Measurements from ENCODE around the gene DEFB113. TPM values are rescaled to one million over a fixed set of nuclear protein-coding genes. Genes with fewer than 3 reads are reported as not detected.

Gene DEFB113
- total RNA-seq, 1 experiment from 2014 or later, result not detected

DNA sequence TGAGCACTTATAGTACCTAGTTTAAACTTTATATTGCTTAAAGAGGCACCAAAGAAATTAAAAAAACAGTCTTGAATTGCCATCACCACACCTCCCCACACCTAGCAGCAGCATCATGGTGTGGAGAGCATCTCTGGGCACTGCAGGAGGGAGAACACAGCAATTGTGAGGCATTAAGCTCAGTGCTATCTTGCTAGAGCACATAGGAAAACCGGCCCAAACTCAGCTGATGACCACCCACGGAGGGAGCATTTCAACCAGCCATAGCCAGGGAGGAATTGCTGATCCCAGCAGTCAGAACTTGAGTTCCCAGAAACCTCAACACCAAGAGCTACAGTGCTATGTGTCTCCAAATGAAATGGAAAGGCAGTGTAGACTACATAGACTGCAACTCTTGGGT lies 19.5 kb upstream of the DEFB113 start:
- no peak for DNase-seq (ENCODE audit: low read depth, low spot score)
- Histone ChIP-seq H3K27me3 (ENCODE audit: insufficient read depth, low read length) (no peaks in the 10 kb centered on the region), H3K79me2 (ENCODE audit: insufficient read depth, low read length) (no peaks in the 10 kb centered on the region), H3K4me2 (ENCODE audit: low read length) (no peak overlapping the region), H3K4me3 (replicated peaks in 1 of 2; ENCODE audit: low read depth in 1 of 2, low read length in 2 of 2) (no peak overlapping the region), H3K9me2 (ENCODE audit: insufficient read depth) (no peaks in the 10 kb centered on the region), H3K4me1 (ENCODE audit: control insufficient read depth in 1 of 2, insufficient read depth in 2 of 2, low read length in 2 of 2) (no peaks in the 10 kb centered on the region), H3K9me3 (ENCODE audit: control insufficient read depth in 1 of 2, insufficient read depth in 1 of 2, low read depth in 1 of 2, low read length in 2 of 2) (no peaks in the 10 kb centered on the region), H3K9ac (ENCODE audit: low read length) (no peak overlapping the region), H4K20me1 (ENCODE audit: insufficient read depth) (no peaks in the 10 kb centered on the region), H3K27ac (ENCODE audit: low read depth, low read length) (no peak overlapping the region), H2AFZ (ENCODE audit: low read depth, low read length, poor library complexity, severe bottlenecking) (no peak overlapping the region), H3K36me3 (ENCODE audit: control insufficient read depth in 1 of 2, insufficient read depth in 2 of 2, low read length in 2 of 2) (no peaks in the 10 kb centered on the region)
- no peak for TF ChIP-seq EZH2 (IDR thresholded peaks at IDR 0.05)
- ATAC-seq, result no peak
- RAD21 ChIA-PET (ENCODE audit: low non-redundant PET in 1 of 2, low total read pairs in 2 of 2, uncharacterized antibody in 2 of 2, unreplicated experiment in 2 of 2), result no interaction called here
- POLR2A ChIA-PET, result no interaction called here
- no TSS peak for BruUV-seq (replicated peaks)
- intact Hi-C loops (cut with micrococcal nuclease), result no loop called here
- CTCF ChIA-PET, result no interaction called here

DNA sequence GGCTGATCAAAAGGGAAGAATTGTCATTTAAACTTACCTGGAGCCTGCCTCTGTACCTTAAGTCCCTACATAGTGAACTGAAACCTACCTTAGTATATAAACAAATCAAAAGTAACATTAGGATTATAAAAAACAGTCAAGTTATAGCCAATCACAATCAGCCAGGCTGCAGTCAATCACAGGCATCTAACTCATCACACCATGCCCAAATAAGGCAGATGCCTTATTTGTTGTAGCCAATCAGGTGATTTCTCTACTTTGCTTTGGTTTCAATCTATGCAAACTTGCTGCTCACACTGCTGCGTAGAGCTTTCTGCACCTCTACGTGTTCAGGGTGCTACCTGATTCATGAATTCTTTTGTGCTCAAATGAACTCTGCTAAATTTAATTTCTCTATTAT lies 18.3 kb upstream of the DEFB113 start:
- Histone ChIP-seq H2AFZ (ENCODE audit: low read depth, low read length, poor library complexity, severe bottlenecking) (no peak overlapping the region), H3K27me3 (ENCODE audit: insufficient read depth, low read length) (no peaks in the 10 kb centered on the region), H3K4me1 (ENCODE audit: control insufficient read depth in 1 of 2, insufficient read depth in 2 of 2, low read length in 2 of 2) (no peaks in the 10 kb centered on the region), H3K9me2 (ENCODE audit: insufficient read depth) (no peaks in the 10 kb centered on the region), H3K4me2 (ENCODE audit: low read length) (no peak overlapping the region), H3K79me2 (ENCODE audit: insufficient read depth, low read length) (no peaks in the 10 kb centered on the region), H3K27ac (ENCODE audit: low read depth, low read length) (no peak overlapping the region), H3K36me3 (ENCODE audit: control insufficient read depth in 1 of 2, insufficient read depth in 2 of 2, low read length in 2 of 2) (no peaks in the 10 kb centered on the region), H3K9ac (ENCODE audit: low read length) (no peak overlapping the region), H4K20me1 (ENCODE audit: insufficient read depth) (no peaks in the 10 kb centered on the region), H3K4me3 (replicated peaks in 1 of 2; ENCODE audit: low read depth in 1 of 2, low read length in 2 of 2) (no peak overlapping the region), H3K9me3 (ENCODE audit: control insufficient read depth in 1 of 2, insufficient read depth in 1 of 2, low read depth in 1 of 2, low read length in 2 of 2) (no peaks in the 10 kb centered on the region)
- RAD21 ChIA-PET (ENCODE audit: low non-redundant PET in 1 of 2, low total read pairs in 2 of 2, uncharacterized antibody in 2 of 2, unreplicated experiment in 2 of 2), result no interaction called here
- DNase-seq (ENCODE audit: low read depth, low spot score), result no peak
- intact Hi-C loops (cut with micrococcal nuclease), result no loop called here
- TF ChIP-seq POLR2AphosphoS5 (IDR thresholded peaks at IDR 0.05; ENCODE audit: low read depth, low read length) (no peak), SRF (IDR thresholded peaks at IDR 0.05; ENCODE audit: low read depth) (0 out of 2 replicates have a peak, but pooled peaks have one; percentile 27)
- no peak for ATAC-seq
- POLR2A ChIA-PET, result no interaction called here
- BruUV-seq (replicated peaks), result no TSS peak
- CTCF ChIA-PET, result no interaction called here

DNA sequence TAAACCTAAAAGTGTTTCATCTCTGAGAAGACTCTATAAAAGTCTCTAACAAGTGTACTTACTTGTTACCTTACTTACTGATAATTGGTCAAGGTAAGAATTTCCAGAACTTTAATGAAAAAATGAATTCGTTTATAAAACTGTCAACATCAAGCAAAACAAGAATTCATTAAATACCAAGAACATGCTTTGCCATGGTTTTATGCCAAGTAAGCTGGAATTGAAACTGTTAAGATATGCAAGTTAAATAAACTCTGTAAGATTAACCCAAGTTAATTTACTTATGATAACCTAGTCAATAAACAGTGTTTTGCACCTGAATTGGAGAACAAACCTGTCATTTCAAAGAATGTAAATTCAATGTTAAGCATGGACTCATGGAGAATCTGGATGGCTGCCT lies 17.1 kb upstream of the DEFB113 start:
- CTCF ChIA-PET, result no interaction called here

More for the DNA sequence above, 17.1 kb upstream of the DEFB113 start:
- Histone ChIP-seq H3K27ac (ENCODE audit: low read depth, low read length) (no peak overlapping the region), H3K4me1 (ENCODE audit: control insufficient read depth in 1 of 2, insufficient read depth in 2 of 2, low read length in 2 of 2) (no peaks in the 10 kb centered on the region), H4K20me1 (ENCODE audit: insufficient read depth) (no peaks in the 10 kb centered on the region), H3K9me2 (ENCODE audit: insufficient read depth) (no peaks in the 10 kb centered on the region), H3K27me3 (ENCODE audit: insufficient read depth, low read length) (no peaks in the 10 kb centered on the region), H3K4me2 (ENCODE audit: low read length) (no peak overlapping the region), H2AFZ (ENCODE audit: low read depth, low read length, poor library complexity, severe bottlenecking) (no peak overlapping the region), H3K36me3 (ENCODE audit: control insufficient read depth in 1 of 2, insufficient read depth in 2 of 2, low read length in 2 of 2) (no peaks in the 10 kb centered on the region), H3K79me2 (ENCODE audit: insufficient read depth, low read length) (no peaks in the 10 kb centered on the region), H3K4me3 (replicated peaks in 1 of 2; ENCODE audit: low read depth in 1 of 2, low read length in 2 of 2) (no peak overlapping the region), H3K9ac (ENCODE audit: low read length) (no peak overlapping the region), H3K9me3 (ENCODE audit: control insufficient read depth in 1 of 2, insufficient read depth in 1 of 2, low read depth in 1 of 2, low read length in 2 of 2) (no peaks in the 10 kb centered on the region)
- ChIA-PET POLR2A (no interaction called here), RAD21 (ENCODE audit: low non-redundant PET in 1 of 2, low total read pairs in 2 of 2, uncharacterized antibody in 2 of 2, unreplicated experiment in 2 of 2) (no interaction called here)
- intact Hi-C loops (cut with micrococcal nuclease), result no loop called here
- BruUV-seq (replicated peaks), result no TSS peak
- TF ChIP-seq FOSL1 (IDR thresholded peaks at IDR 0.05; ENCODE audit: low read depth), result no peak
- no peak for TF ChIP-seq ZNF274 (IDR thresholded peaks at IDR 0.05; ENCODE audit: low read depth, low read length)
- TF ChIP-seq, protein P1, sequence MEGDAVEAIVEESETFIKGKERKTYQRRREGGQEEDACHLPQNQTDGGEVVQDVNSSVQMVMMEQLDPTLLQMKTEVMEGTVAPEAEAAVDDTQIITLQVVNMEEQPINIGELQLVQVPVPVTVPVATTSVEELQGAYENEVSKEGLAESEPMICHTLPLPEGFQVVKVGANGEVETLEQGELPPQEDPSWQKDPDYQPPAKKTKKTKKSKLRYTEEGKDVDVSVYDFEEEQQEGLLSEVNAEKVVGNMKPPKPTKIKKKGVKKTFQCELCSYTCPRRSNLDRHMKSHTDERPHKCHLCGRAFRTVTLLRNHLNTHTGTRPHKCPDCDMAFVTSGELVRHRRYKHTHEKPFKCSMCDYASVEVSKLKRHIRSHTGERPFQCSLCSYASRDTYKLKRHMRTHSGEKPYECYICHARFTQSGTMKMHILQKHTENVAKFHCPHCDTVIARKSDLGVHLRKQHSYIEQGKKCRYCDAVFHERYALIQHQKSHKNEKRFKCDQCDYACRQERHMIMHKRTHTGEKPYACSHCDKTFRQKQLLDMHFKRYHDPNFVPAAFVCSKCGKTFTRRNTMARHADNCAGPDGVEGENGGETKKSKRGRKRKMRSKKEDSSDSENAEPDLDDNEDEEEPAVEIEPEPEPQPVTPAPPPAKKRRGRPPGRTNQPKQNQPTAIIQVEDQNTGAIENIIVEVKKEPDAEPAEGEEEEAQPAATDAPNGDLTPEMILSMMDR (IDR thresholded peaks at IDR 0.05 in 2 of 3, conservative IDR thresholded peaks at IDR 0.05 in 1 of 3; ENCODE audit: borderline replicate concordance in 1 of 3, insufficient read depth in 1 of 3, low read depth in 2 of 3, low read length in 2 of 3), result no peak
- no peak for TF ChIP-seq POLR2A (IDR thresholded peaks at IDR 0.05; ENCODE audit: borderline replicate concordance, extremely low read depth, insufficient read depth, insufficient read length)
- TF ChIP-seq, protein P2, sequence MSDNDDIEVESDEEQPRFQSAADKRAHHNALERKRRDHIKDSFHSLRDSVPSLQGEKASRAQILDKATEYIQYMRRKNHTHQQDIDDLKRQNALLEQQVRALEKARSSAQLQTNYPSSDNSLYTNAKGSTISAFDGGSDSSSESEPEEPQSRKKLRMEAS (IDR thresholded peaks at IDR 0.05), result no peak
- TF ChIP-seq CBX3 (IDR thresholded peaks at IDR 0.05; ENCODE audit: low read depth), result no peak
- no peak for TF ChIP-seq SIN3A (IDR thresholded peaks at IDR 0.05; ENCODE audit: low read depth)
- ATAC-seq (no peak), DNase-seq (ENCODE audit: low read depth, low spot score) (no peak)
